GM10847 (cell line): ENCODE measurements around the gene CNGA4.

Experiments used
- POLR2A ChIP-seq: IDR thresholded peaks from 2 replicates; pipeline ENCODE4 v1.6.1; 2011; ENCODE audit not compliant: insufficient read length; ENCODE audit errors: extremely low read depth

CNGA4 gene

GRCh38 chr11:6283453-6284023, 44.6 kb downstream of the CNGA4 start:
- no peak for TF ChIP-seq POLR2A

DNA sequence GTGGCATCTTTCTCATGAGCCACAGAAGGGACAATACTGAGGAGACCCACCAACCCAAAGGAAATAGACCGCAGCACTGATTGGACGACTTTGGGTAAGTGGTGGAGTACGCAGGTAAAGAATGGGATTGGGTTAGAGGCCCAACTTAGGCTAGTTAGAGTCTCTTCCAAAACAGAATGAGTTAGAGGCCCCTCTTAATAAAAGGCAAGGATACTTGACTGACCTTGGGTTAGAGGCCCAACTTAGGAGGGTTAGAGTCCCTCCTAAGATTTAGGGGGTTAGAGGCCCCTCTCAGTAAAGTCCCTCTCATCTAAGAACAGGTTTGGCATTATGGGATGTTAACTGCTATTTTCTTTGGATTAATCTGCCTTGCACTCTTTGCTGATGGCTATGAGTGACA, 45.4 kb downstream of the CNGA4 start:
- no peak for TF ChIP-seq POLR2A

GRCh38 chr11:6285019-6285418, 46.1 kb downstream of the CNGA4 start:
- no peak for TF ChIP-seq POLR2A
